ENCODE results near the gene MAPRE3.

GRCh38 chr2:26997394-26997793, 27.0 kb downstream of the MAPRE3 start:
- TF ChIP-seq POLR2AphosphoS5 (IDR thresholded peaks at IDR 0.05) = no peak
- TF ChIP-seq CTCF (IDR thresholded peaks at IDR 0.05) = no peak
- TF ChIP-seq POLR2A (IDR thresholded peaks at IDR 0.05) = no peak

Data from transverse colon (tissue), 4 donors.